SU-DHL-6 (cell line): ENCODE results near the gene ARHGEF17.

Source experiments
- EZH2phosphoT487 ChIP-seq: fragments of 200-600 bp; sonication (generic), shearing (Covaris generic); conservative IDR thresholded peaks from 2 replicates; pipeline ENCODE4 v1.6.1; 2018; ENCODE audit warnings: mild to moderate bottlenecking, antibody characterized with exemption, low read length, moderate library complexity, mixed read lengths
- TF ChIP-seq, protein P1 (sequence below): fragments of 200-600 bp; sonication (generic); IDR thresholded peaks from one replicate; pipeline ENCODE4 v1.5.1; 2017; ENCODE audit warnings: antibody characterized with exemption, mild to moderate bottlenecking, low read length, moderate library complexity; ENCODE audit not compliant: insufficient read depth, poor library complexity, severe bottlenecking

DNA sequence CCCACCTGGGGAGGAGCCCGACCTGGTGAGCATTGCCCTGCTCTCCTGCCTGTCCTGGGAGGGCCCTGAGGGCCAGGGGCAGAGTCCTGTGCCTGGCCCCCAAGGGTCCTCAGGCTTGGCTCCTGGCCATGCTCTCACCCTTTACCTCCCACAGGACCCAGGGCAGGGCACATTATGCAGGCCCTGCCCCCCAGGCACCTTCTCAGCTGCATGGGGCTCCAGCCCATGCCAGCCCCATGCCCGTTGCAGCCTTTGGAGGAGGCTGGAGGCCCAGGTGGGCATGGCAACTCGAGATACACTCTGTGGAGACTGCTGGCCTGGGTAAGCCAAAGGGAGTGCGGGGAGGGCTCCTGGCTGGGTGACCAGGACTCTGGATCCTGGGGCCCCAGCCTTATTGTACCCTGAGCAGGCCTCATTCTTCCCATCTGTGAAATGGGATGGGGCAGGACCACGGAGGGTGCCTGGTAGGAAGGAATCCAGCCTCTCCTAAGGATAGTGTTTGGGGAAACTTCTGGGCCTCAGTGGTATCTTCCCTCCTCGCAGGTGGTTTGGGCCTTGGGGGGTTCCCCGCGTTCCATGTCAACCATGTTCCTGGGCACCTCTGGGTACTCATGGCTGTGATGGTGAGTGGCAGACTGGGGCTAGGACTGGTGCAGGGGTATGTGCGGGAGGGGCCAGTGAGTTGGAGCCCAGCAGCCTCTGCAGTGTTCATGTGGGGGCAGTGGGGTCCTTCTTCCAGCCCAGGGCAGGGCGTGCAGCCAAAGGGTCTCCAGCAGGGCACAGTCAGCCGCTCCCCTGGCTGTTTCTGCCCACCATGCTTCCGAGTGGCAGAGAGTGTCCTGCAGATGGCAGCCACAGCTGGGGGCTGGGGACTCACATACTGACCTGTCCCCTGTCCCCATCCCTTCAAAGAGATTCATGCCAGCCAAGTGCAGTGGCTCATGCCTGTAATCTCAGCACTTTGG lies 82.8 kb downstream of the ARHGEF17 start:
- TF ChIP-seq, protein P1, sequence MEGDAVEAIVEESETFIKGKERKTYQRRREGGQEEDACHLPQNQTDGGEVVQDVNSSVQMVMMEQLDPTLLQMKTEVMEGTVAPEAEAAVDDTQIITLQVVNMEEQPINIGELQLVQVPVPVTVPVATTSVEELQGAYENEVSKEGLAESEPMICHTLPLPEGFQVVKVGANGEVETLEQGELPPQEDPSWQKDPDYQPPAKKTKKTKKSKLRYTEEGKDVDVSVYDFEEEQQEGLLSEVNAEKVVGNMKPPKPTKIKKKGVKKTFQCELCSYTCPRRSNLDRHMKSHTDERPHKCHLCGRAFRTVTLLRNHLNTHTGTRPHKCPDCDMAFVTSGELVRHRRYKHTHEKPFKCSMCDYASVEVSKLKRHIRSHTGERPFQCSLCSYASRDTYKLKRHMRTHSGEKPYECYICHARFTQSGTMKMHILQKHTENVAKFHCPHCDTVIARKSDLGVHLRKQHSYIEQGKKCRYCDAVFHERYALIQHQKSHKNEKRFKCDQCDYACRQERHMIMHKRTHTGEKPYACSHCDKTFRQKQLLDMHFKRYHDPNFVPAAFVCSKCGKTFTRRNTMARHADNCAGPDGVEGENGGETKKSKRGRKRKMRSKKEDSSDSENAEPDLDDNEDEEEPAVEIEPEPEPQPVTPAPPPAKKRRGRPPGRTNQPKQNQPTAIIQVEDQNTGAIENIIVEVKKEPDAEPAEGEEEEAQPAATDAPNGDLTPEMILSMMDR, result no peak
- no peak for TF ChIP-seq EZH2phosphoT487
